Upper lobe of left lung (tissue), 4 donors: Measurements from ENCODE around the gene KRT3.

ENCODE experiments used
- POLR2A ChIP-seq, 4 donors: fragments of 450-650 bp; IDR thresholded peaks; one replicate each; pipeline ENCODE4 v1.5.1; 2016 to 2017; ENCODE audit warnings: antibody characterized with exemption in 4 of 4, mild to moderate bottlenecking in 2 of 4
- TF ChIP-seq, protein P1 (sequence below), 6 experiments: fragments of 450-650 bp in 4 of 6; fragments of 200-600 bp in 2 of 6; sonication (generic) in 2 of 6; IDR thresholded peaks; one replicate each; pipeline ENCODE4 v1.5.1; 2016 to 2019; ENCODE audit warnings: antibody characterized with exemption in 6 of 6

GRCh38 chr12:52805000-52805399 is 9.1 kb upstream of the KRT3 start:
- TF ChIP-seq POLR2A (IDR thresholded peaks at IDR 0.05), result no peak
- TF ChIP-seq, protein P1, sequence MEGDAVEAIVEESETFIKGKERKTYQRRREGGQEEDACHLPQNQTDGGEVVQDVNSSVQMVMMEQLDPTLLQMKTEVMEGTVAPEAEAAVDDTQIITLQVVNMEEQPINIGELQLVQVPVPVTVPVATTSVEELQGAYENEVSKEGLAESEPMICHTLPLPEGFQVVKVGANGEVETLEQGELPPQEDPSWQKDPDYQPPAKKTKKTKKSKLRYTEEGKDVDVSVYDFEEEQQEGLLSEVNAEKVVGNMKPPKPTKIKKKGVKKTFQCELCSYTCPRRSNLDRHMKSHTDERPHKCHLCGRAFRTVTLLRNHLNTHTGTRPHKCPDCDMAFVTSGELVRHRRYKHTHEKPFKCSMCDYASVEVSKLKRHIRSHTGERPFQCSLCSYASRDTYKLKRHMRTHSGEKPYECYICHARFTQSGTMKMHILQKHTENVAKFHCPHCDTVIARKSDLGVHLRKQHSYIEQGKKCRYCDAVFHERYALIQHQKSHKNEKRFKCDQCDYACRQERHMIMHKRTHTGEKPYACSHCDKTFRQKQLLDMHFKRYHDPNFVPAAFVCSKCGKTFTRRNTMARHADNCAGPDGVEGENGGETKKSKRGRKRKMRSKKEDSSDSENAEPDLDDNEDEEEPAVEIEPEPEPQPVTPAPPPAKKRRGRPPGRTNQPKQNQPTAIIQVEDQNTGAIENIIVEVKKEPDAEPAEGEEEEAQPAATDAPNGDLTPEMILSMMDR (IDR thresholded peaks at IDR 0.05), result no peak
